ENCODE measurements around the gene LLGL1. TPM values are rescaled to one million over a fixed set of nuclear protein-coding genes. Genes with fewer than 3 reads are reported as not detected.

LLGL1 gene
- total RNA-seq, 1 donor from 2014 or later, result 46.1 TPM

DNA sequence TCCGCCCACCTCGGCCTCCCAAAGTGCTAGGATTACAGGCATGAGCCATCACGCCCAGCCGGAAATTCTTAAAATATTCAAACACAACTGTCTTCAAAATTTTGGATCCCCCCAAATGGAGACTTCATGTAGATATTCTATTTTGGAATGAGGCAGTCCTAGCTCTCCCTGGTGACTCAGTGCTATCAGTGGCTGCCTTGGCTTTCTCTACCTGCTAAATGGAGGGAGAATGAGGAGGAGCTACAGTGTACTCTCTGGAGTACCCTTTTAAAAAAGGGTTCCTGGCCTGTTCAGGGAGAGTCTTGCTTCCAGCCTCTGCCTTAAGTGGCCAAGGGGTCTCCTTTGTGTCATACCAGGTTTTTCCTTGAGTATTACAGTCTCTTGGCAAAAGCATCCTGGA lies 31.0 kb upstream of the LLGL1 start:
- TF ChIP-seq, protein P1, sequence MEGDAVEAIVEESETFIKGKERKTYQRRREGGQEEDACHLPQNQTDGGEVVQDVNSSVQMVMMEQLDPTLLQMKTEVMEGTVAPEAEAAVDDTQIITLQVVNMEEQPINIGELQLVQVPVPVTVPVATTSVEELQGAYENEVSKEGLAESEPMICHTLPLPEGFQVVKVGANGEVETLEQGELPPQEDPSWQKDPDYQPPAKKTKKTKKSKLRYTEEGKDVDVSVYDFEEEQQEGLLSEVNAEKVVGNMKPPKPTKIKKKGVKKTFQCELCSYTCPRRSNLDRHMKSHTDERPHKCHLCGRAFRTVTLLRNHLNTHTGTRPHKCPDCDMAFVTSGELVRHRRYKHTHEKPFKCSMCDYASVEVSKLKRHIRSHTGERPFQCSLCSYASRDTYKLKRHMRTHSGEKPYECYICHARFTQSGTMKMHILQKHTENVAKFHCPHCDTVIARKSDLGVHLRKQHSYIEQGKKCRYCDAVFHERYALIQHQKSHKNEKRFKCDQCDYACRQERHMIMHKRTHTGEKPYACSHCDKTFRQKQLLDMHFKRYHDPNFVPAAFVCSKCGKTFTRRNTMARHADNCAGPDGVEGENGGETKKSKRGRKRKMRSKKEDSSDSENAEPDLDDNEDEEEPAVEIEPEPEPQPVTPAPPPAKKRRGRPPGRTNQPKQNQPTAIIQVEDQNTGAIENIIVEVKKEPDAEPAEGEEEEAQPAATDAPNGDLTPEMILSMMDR (conservative IDR thresholded peaks at IDR 0.05; ENCODE audit: low read depth, low read length), result no peak
- H3K4me3 ChIP-seq (ENCODE audit: low read depth, low read length), result no peak overlapping the region
- no peak for DNase-seq (ENCODE audit: low read depth)

DNA sequence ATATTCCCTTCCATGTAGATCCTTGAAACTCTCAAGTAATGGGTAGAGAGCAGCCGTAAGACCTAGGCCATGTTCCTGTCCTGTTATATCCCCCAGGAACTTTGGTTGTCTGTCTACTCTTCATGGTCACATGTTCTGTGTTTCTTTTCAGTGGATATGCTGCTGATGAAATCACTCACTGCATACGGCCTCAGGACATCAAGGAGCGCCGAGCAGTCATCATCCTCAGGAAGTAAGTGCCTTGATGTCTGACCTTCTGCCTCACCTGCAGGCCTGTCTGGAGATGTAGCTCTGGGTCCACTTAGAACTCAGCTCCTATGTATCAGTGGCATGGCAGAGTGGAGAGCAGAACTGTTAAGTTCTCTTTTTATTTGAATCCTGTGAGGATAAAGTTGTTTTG lies 30.6 kb upstream of the LLGL1 start:
- H3K4me3 ChIP-seq (ENCODE audit: low read depth, low read length), result no peak overlapping the region
- DNase-seq (ENCODE audit: low read depth), result no peak
- TF ChIP-seq, protein P1 (conservative IDR thresholded peaks at IDR 0.05; ENCODE audit: low read depth, low read length), result no peak

DNA sequence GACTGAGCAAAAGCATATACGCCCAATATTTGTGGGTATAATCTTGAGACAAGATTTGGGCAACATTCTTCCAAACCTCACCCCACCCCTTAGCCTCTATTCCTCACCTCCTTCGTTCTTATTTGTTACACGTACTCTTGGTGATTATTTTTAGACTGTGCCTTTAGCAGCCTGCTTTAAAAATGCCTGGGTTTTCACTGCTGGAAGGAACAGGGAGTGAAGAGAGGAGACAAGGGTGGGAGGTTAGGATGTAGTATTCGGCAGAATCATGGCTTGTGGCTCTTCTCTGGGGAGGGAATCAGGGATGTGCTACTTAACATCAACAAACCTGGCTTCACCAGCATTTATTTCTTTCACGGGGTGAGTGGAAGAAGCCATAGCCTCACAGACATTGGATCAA lies 30.2 kb upstream of the LLGL1 start:
- no peak overlapping the region for H3K4me3 ChIP-seq (ENCODE audit: low read depth, low read length)
- TF ChIP-seq, protein P1 (conservative IDR thresholded peaks at IDR 0.05; ENCODE audit: low read depth, low read length), result no peak
- no peak for DNase-seq (ENCODE audit: low read depth)

DNA sequence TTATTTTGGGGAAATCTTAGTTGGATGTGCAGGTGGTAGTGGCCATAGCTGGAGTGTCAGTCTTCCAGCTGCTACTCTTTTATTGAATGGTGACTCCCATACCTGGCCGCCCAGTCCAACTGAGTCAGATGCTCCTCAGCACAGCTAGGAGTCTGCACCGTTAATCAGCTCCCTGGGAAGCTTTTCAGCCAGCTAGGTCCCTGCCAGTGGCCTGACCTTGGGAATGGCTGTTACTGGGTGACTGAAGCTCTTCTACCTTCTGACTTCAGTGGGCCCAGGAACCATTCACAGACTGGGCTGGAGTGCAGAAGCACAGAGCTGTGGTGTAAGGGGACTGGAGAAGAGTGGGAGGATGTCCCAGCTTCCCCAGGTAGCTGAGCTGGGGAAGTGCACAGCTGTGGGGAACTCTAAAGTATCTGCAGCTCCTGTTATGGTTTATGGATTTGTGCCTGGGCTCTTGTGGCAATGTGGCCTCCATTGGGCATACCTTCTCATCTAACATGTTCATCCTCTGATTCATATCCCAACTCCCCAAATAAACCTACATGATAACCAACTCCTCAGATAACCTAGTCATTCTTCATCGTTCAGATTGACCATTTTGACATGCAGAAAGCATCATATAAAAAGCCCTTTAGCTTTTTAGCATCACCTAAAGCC lies 27.8 kb upstream of the LLGL1 start:
- no peak overlapping the region for H3K4me3 ChIP-seq (ENCODE audit: low read depth, low read length)
- no peak for DNase-seq (ENCODE audit: low read depth)
- TF ChIP-seq, protein P1 (conservative IDR thresholded peaks at IDR 0.05; ENCODE audit: low read depth, low read length), result no peak

DNA sequence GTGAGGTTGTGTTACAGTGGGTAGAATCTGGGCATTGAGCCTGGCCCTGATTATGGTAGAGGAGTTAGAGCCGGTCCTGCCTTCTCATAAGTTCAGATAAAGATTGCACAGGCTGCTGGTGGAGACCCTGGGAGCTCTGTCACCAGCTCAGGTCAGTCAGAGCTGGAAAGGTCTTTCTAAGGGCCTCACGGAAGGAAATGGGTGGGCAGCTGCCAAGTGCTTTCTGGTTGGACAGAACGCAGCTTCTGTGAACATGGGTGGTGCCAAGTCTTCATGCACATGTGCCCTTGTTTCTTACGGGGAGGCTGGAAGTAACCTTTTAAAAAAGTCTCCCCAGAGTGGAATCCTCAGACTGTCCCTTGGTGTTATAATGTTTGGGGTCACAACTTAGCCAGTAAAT lies 26.9 kb upstream of the LLGL1 start:
- TF ChIP-seq, protein P1 (conservative IDR thresholded peaks at IDR 0.05; ENCODE audit: low read depth, low read length), result no peak
- DNase-seq (ENCODE audit: low read depth), result no peak

DNA sequence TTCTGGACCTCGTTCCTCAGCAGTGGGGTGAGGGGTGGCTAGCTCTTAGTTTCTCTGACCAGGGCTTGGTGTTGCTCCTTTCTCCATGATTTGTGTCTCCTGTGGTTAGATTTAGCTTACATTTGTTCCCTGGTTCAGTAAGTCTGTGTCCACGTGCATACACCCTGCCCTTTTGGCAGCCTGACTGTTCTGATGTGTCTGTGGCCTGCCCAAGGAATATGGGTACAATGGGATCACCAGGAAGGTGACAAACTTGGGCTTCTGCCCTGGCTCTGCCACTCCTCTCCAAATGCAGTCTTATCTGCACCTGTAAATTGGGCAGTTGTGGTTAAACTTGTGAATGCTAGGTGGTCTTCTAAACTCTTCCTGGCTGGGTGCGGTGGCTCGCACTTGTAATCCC lies 24.3 kb upstream of the LLGL1 start:
- TF ChIP-seq, protein P1 (conservative IDR thresholded peaks at IDR 0.05; ENCODE audit: low read depth, low read length), result no peak
- DNase-seq (ENCODE audit: low read depth), result no peak
- no peak overlapping the region for H3K4me3 ChIP-seq (ENCODE audit: low read depth, low read length)

More for the DNA sequence above, 26.9 kb upstream of the LLGL1 start:
- no peak overlapping the region for H3K4me3 ChIP-seq (ENCODE audit: low read depth, low read length)

DNA sequence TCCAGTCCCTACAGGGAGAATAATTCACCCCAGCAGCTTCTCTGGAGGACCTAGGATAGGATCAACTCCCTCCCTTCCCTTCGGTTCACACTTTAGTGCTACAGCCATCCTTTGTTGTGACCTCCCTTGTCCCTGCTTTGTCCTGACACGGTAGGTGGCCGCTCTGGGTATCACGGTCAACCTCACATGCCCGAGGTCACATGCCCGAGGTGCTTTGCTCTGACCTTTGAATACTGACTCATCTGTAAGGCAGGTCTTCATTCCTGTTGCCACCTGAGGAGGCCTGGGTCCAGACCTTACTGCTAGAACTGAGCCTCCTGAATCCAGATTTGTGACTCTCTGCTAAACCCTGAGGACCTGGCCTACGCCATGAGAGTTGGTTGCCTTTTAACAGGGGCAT lies 22.1 kb upstream of the LLGL1 start:
- no peak for DNase-seq (ENCODE audit: low read depth)
- TF ChIP-seq, protein P1 (conservative IDR thresholded peaks at IDR 0.05; ENCODE audit: low read depth, low read length), result no peak
- H3K4me3 ChIP-seq (ENCODE audit: low read depth, low read length), result no peak overlapping the region

Measured in epithelial cell of proximal tubule (primary cell).